ENCODE measurements around the gene EPB41L1. TPM values are rescaled to one million over a fixed set of nuclear protein-coding genes. Genes with fewer than 3 reads are reported as not detected.

Gene EPB41L1
- total and polyA plus RNA-seq, 2 experiments from 2014 or later: 24.1 to 48.7 TPM

DNA sequence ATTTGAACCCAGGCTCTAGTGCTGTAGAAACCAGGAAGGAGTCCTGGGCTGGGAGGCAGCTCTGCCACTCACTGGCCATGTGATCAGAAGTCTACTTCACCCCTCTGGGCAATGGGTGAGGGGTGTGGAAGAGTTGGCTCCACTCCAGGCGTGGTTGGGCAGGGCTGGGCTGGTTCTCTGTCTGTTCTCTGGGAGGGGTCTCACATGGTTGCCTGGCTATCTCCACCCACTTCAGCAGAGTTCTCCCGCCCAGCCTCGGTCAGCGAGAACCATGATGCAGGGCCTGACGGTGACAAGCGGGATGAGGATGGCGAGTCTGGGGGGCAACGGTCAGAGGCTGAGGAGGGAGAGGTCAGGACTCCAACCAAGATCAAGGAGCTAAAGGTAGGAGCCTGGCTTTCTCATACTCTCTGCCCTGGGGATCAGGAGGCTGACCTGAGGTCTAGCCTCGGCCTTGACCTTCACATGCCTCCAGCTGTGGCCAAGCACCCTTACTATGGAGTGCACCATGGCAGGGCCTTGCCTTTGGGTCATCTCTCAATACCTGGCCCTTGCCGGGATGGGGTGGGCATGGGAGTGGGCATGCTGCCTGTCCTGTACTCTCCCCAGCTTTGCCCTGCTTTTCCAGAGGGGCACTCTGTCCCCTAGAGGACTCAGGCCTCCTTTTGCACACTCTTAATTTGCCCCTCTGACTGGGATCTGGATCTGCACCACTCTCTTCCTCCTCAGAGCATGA, 39.6 kb downstream of the EPB41L1 start:
- H3K4me1 ChIP-seq (ENCODE audit: insufficient read depth): no peaks in the 10 kb centered on the region
- H3K27me3 Mint-ChIP-seq (ENCODE audit: insufficient read depth, low read depth, poor library complexity): no peaks in the 10 kb centered on the region
- H3K4me3 ChIP-seq: no peak overlapping the region
- H3K9me3 Mint-ChIP-seq: no peaks in the 10 kb centered on the region
- no peaks in the 10 kb centered on the region for H3K79me2 ChIP-seq (replicated peaks; ENCODE audit: insufficient read depth)
- no peaks in the 10 kb centered on the region; the same call in 1 of the 2 replicates for H4K20me1 ChIP-seq (replicated peaks; ENCODE audit: insufficient read depth)
- no peak for DNase-seq (ENCODE audit: low spot score)
- H3K27ac ChIP-seq (ENCODE audit: low read depth): no peak overlapping the region
- no peaks in the 10 kb centered on the region; the same call in 1 of the 3 replicates for H3K36me3 Mint-ChIP-seq (ENCODE audit: low read depth)
- TF ChIP-seq, protein P1, sequence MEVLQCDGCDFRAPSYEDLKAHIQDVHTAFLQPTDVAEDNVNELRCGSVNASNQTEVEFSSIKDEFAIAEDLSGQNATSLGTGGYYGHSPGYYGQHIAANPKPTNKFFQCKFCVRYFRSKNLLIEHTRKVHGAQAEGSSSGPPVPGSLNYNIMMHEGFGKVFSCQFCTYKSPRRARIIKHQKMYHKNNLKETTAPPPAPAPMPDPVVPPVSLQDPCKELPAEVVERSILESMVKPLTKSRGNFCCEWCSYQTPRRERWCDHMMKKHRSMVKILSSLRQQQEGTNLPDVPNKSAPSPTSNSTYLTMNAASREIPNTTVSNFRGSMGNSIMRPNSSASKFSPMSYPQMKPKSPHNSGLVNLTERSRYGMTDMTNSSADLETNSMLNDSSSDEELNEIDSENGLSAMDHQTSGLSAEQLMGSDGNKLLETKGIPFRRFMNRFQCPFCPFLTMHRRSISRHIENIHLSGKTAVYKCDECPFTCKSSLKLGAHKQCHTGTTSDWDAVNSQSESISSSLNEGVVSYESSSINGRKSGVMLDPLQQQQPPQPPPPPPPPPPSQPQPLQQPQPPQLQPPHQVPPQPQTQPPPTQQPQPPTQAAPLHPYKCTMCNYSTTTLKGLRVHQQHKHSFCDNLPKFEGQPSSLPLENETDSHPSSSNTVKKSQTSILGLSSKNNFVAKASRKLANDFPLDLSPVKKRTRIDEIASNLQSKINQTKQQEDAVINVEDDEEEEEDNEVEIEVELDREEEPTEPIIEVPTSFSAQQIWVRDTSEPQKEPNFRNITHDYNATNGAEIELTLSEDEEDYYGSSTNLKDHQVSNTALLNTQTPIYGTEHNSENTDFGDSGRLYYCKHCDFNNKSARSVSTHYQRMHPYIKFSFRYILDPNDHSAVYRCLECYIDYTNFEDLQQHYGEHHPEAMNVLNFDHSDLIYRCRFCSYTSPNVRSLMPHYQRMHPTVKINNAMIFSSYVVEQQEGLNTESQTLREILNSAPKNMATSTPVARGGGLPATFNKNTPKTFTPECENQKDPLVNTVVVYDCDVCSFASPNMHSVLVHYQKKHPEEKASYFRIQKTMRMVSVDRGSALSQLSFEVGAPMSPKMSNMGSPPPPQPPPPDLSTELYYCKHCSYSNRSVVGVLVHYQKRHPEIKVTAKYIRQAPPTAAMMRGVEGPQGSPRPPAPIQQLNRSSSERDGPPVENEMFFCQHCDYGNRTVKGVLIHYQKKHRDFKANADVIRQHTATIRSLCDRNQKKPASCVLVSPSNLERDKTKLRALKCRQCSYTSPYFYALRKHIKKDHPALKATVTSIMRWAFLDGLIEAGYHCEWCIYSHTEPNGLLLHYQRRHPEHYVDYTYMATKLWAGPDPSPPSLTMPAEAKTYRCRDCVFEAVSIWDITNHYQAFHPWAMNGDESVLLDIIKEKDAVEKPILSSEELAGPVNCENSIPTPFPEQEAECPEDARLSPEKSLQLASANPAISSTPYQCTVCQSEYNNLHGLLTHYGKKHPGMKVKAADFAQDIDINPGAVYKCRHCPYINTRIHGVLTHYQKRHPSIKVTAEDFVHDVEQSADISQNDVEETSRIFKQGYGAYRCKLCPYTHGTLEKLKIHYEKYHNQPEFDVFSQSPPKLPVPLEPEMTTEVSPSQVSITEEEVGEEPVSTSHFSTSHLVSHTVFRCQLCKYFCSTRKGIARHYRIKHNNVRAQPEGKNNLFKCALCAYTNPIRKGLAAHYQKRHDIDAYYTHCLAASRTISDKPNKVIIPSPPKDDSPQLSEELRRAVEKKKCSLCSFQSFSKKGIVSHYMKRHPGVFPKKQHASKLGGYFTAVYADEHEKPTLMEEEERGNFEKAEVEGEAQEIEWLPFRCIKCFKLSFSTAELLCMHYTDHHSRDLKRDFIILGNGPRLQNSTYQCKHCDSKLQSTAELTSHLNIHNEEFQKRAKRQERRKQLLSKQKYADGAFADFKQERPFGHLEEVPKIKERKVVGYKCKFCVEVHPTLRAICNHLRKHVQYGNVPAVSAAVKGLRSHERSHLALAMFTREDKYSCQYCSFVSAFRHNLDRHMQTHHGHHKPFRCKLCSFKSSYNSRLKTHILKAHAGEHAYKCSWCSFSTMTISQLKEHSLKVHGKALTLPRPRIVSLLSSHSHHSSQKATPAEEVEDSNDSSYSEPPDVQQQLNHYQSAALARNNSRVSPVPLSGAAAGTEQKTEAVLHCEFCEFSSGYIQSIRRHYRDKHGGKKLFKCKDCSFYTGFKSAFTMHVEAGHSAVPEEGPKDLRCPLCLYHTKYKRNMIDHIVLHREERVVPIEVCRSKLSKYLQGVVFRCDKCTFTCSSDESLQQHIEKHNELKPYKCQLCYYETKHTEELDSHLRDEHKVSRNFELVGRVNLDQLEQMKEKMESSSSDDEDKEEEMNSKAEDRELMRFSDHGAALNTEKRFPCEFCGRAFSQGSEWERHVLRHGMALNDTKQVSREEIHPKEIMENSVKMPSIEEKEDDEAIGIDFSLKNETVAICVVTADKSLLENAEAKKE (CRISPR knock-in tag; IDR thresholded peaks at IDR 0.05): no peak
- TF ChIP-seq NANOG (IDR thresholded peaks at IDR 0.05; ENCODE audit: borderline replicate concordance): no peak
- no peaks in the 10 kb centered on the region; the same call in 1 of the 2 replicates for H3K36me3 ChIP-seq (ENCODE audit: insufficient read depth)
- H3K4me2 ChIP-seq: no peak overlapping the region
- H3F3A ChIP-seq (replicated peaks; ENCODE audit: low read depth): no peaks in the 10 kb centered on the region
- no peak overlapping the region for H3K4me3 Mint-ChIP-seq
- H3K27ac Mint-ChIP-seq: no peak overlapping the region
- H3K9me2 ChIP-seq (ENCODE audit: insufficient read depth): no peaks in the 10 kb centered on the region
- peaks cover 2% of the 10 kb centered on the region; the same call in 1 of the 3 replicates for H3K4me1 Mint-ChIP-seq
- H2AFZ ChIP-seq: no peak overlapping the region
- H3K27me3 ChIP-seq (ENCODE audit: insufficient read depth): no peaks in the 10 kb centered on the region
- no peak for ATAC-seq

DNA sequence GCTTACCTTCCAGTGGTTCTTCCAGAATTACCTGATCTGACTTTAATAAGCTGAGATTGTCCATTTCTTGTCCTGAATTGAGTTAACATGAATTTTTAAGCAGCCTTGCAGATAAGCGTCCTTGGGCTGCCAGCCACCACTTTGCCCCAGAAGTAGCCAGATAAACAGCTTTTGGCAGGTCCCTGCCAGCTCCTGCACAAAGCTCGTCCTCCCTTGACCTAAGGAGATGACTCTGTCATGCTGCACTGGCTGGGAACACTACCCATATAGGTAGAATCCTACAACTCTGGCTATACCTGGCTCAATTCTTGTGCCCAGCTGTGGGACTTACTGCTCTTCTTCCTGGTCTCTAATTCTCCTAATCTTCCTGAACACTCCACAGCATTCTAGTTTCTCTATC, 42.1 kb downstream of the EPB41L1 start:
- Histone ChIP-seq H3K4me3 (no peak overlapping the region), H3K9me2 (ENCODE audit: insufficient read depth) (no peaks in the 10 kb centered on the region), H3K27me3 (ENCODE audit: insufficient read depth) (no peaks in the 10 kb centered on the region), H4K20me1 (replicated peaks; ENCODE audit: insufficient read depth) (no peaks in the 10 kb centered on the region), H3F3A (replicated peaks; ENCODE audit: low read depth) (no peaks in the 10 kb centered on the region), H3K36me3 (ENCODE audit: insufficient read depth) (no peaks in the 10 kb centered on the region; the same call in 1 of the 2 replicates), H3K4me1 (ENCODE audit: insufficient read depth) (no peaks in the 10 kb centered on the region), H3K4me2 (no peak overlapping the region), H3K79me2 (replicated peaks; ENCODE audit: insufficient read depth) (no peaks in the 10 kb centered on the region), H2AFZ (no peak overlapping the region), H3K27ac (ENCODE audit: low read depth) (no peak overlapping the region)
- ATAC-seq (no peak), DNase-seq (ENCODE audit: low spot score) (no peak)
- no peak overlapping the region for H3K4me3 Mint-ChIP-seq
- H3K9me3 Mint-ChIP-seq: no peaks in the 10 kb centered on the region
- H3K27me3 Mint-ChIP-seq (ENCODE audit: insufficient read depth, low read depth, poor library complexity): peaks cover 1% of the 10 kb centered on the region
- no peak overlapping the region for H3K27ac Mint-ChIP-seq
- peaks cover 2% of the 10 kb centered on the region; the same call in 1 of the 3 replicates for H3K4me1 Mint-ChIP-seq
- no peaks in the 10 kb centered on the region; the same call in 2 of the 3 replicates for H3K36me3 Mint-ChIP-seq (ENCODE audit: low read depth)
- TF ChIP-seq EZH2 (IDR thresholded peaks at IDR 0.05; ENCODE audit: low read depth, unreplicated experiment) (no peak), EZH2phosphoT487 (IDR thresholded peaks at IDR 0.05; ENCODE audit: unreplicated experiment) (no peak), CREB1 (CRISPR knock-in tag; IDR thresholded peaks at IDR 0.05; ENCODE audit: low read depth) (no peak), ZNF331 (CRISPR knock-in tag; IDR thresholded peaks at IDR 0.05; ENCODE audit: low read depth) (no peak), STAT1 (IDR thresholded peaks at IDR 0.05; ENCODE audit: unreplicated experiment) (no peak), ZNF114 (CRISPR knock-in tag; IDR thresholded peaks at IDR 0.05) (no peak)
- TF ChIP-seq, protein P2, sequence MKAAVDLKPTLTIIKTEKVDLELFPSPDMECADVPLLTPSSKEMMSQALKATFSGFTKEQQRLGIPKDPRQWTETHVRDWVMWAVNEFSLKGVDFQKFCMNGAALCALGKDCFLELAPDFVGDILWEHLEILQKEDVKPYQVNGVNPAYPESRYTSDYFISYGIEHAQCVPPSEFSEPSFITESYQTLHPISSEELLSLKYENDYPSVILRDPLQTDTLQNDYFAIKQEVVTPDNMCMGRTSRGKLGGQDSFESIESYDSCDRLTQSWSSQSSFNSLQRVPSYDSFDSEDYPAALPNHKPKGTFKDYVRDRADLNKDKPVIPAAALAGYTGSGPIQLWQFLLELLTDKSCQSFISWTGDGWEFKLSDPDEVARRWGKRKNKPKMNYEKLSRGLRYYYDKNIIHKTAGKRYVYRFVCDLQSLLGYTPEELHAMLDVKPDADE (IDR thresholded peaks at IDR 0.05): no peak
- TF ChIP-seq, protein P3, sequence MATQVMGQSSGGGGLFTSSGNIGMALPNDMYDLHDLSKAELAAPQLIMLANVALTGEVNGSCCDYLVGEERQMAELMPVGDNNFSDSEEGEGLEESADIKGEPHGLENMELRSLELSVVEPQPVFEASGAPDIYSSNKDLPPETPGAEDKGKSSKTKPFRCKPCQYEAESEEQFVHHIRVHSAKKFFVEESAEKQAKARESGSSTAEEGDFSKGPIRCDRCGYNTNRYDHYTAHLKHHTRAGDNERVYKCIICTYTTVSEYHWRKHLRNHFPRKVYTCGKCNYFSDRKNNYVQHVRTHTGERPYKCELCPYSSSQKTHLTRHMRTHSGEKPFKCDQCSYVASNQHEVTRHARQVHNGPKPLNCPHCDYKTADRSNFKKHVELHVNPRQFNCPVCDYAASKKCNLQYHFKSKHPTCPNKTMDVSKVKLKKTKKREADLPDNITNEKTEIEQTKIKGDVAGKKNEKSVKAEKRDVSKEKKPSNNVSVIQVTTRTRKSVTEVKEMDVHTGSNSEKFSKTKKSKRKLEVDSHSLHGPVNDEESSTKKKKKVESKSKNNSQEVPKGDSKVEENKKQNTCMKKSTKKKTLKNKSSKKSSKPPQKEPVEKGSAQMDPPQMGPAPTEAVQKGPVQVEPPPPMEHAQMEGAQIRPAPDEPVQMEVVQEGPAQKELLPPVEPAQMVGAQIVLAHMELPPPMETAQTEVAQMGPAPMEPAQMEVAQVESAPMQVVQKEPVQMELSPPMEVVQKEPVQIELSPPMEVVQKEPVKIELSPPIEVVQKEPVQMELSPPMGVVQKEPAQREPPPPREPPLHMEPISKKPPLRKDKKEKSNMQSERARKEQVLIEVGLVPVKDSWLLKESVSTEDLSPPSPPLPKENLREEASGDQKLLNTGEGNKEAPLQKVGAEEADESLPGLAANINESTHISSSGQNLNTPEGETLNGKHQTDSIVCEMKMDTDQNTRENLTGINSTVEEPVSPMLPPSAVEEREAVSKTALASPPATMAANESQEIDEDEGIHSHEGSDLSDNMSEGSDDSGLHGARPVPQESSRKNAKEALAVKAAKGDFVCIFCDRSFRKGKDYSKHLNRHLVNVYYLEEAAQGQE (IDR thresholded peaks at IDR 0.05; ENCODE audit: unreplicated experiment): no peak
